Tibial nerve (tissue), 4 donors: ENCODE data around the gene MYH11. TPM values are rescaled to one million over a fixed set of nuclear protein-coding genes. Genes with fewer than 3 reads are reported as not detected.

Experiments used
- DNase-seq, 2 donors: peaks; one replicate each; pipeline ENCODE4 v3.0.0-alpha.2; 2019; ENCODE audit warnings: low spot score in 2 of 2
- H3K27ac ChIP-seq, 4 donors: fragments of 200-600 bp; sonication (generic) in 3 of 4; one replicate each; pipeline ENCODE4 v1.5.1; 2017 to 2019; ENCODE audit warnings: mild to moderate bottlenecking in 1 of 4
- H3K27me3 ChIP-seq, 2 donors: fragments of 200-600 bp; sonication (generic) in 1 of 2; one replicate each; pipeline versions ENCODE4 v1.5.1 to v1.6.0; 2017 to 2019
- H3K36me3 ChIP-seq, 3 donors: fragments of 200-600 bp; sonication (generic); one replicate each; pipeline ENCODE4 v1.5.1; 2018 to 2019
- H3K4me1 ChIP-seq, 4 donors: fragments of 200-600 bp; sonication (generic) in 3 of 4; one replicate each; pipeline ENCODE4 v1.5.1; 2017 to 2019
- H3K4me3 ChIP-seq, 4 donors: fragments of 200-600 bp; sonication (generic) in 3 of 4; one replicate each; pipeline ENCODE4 v1.5.1; 2017 to 2019; ENCODE audit warnings: mild to moderate bottlenecking in 1 of 4, moderate library complexity in 1 of 4
- H3K9me3 ChIP-seq, 4 donors: fragments of 200-600 bp; sonication (generic) in 3 of 4; one replicate each; pipeline ENCODE4 v1.5.1; 2017 to 2019
- EP300 ChIP-seq, 2 donors: sonication (generic); formaldehyde crosslinking; IDR thresholded peaks; one replicate each; pipeline ENCODE4 v1.6.1; 2017; ENCODE audit warnings: antibody characterized with exemption in 2 of 2, mild to moderate bottlenecking in 1 of 2
- POLR2A ChIP-seq, 2 donors: fragments of 450-650 bp; IDR thresholded peaks; one replicate each; pipeline ENCODE4 v1.6.1; 2017; ENCODE audit warnings: antibody characterized with exemption in 2 of 2, mild to moderate bottlenecking in 2 of 2, moderate library complexity in 2 of 2
- WGBS, 2 donors: methylation state at CpG; one replicate each; pipeline ENCODE4 v1.1.5; 2018; 5-methylcytosine and 5-hydroxymethylcytosine counted together
- total RNA-seq, 4 donors: library from RNA; depleted of rRNA; stranded (reverse); fragments of >200 nt; gene quantifications; one replicate each; pipeline ENCODE4 v1.1.0, GENCODE V29; 2016
- TF ChIP-seq, protein P1 (sequence below), 5 experiments: fragments of 200-600 bp in 3 of 5; fragments of 450-650 bp in 2 of 5; sonication (generic) in 3 of 5; IDR thresholded peaks; one replicate each; pipeline ENCODE4 v1.5.1; 2016 to 2019; ENCODE audit warnings: antibody characterized with exemption in 5 of 5, mild to moderate bottlenecking in 3 of 5, moderate library complexity in 2 of 5

Gene MYH11
- total RNA-seq, 4 donors from 2014 or later = 33.7 to 90.9 (median 71.8) TPM

DNA sequence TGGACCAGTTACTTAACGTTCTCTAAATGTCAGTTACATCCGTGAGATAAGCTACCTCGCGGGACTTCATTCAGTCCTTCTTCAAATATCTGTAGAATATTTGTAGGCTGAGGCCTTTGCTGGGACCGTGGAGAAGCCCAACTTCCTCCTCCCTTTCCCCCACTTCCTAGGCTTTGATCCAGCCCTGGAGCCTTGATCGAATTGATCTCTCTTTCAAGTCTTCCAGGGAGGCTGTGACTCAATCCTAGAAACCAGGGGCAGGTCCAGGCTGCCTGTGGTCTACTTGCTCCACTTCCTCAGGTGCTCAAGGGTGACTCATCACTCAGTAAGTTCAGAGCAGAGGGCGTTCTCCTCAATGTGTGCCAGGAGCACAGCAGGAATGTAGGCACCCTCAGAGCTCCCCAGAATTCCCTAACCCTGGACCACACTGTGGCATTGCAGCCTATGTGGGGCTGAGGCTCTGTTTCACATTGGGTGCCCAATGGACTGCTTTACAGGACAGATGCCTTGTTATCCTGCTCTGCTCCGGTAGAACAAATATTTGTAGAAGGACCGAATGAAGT, 42.8 kb upstream of the MYH11 start:
- Histone ChIP-seq H3K36me3 (no peaks in the 10 kb centered on the region), H3K9me3 (no peaks in the 10 kb centered on the region), H3K4me1 (no peaks in the 10 kb centered on the region), H3K27me3 (no peaks in the 10 kb centered on the region), H3K27ac (no peak overlapping the region), H3K4me3 (no peak overlapping the region)
- TF ChIP-seq POLR2A (IDR thresholded peaks at IDR 0.05) (no peak), EP300 (IDR thresholded peaks at IDR 0.05) (no peak)
- TF ChIP-seq, protein P1, sequence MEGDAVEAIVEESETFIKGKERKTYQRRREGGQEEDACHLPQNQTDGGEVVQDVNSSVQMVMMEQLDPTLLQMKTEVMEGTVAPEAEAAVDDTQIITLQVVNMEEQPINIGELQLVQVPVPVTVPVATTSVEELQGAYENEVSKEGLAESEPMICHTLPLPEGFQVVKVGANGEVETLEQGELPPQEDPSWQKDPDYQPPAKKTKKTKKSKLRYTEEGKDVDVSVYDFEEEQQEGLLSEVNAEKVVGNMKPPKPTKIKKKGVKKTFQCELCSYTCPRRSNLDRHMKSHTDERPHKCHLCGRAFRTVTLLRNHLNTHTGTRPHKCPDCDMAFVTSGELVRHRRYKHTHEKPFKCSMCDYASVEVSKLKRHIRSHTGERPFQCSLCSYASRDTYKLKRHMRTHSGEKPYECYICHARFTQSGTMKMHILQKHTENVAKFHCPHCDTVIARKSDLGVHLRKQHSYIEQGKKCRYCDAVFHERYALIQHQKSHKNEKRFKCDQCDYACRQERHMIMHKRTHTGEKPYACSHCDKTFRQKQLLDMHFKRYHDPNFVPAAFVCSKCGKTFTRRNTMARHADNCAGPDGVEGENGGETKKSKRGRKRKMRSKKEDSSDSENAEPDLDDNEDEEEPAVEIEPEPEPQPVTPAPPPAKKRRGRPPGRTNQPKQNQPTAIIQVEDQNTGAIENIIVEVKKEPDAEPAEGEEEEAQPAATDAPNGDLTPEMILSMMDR (IDR thresholded peaks at IDR 0.05) = no peak
- 64 to 73% methylated on average over 9 of the region's 9 CpGs for WGBS, 2 donors
- no peak for DNase-seq

DNA sequence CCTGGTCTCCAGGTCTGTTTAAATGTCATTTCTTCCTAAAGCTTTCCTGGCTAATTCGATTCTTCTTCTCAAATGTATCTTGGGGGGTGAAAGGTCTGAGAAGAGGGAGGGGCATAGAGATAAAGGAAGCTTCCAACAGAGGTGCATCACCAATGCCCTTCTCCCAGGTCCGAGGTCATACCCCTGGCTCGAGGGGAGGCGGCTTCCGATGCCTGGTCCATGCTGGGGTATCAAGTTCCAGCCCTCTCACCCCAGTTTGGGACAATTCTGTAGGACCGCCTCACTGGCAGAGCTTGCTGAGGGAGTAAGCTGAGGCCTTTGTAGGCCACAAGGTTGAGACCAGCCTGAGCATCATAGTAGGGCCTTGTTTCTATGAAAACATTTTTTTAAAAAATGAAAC, 41.8 kb upstream of the MYH11 start:
- no peaks in the 10 kb centered on the region for H3K36me3 ChIP-seq
- 91 to 92% methylated on average over 6 of the region's 6 CpGs for WGBS, 2 donors
- H3K4me1 ChIP-seq = no peaks in the 10 kb centered on the region
- no peaks in the 10 kb centered on the region for H3K27me3 ChIP-seq
- no peak overlapping the region for H3K4me3 ChIP-seq
- H3K9me3 ChIP-seq = no peaks in the 10 kb centered on the region
- DNase-seq = no peak
- H3K27ac ChIP-seq = no peak overlapping the region
- TF ChIP-seq POLR2A (IDR thresholded peaks at IDR 0.05) (no peak), EP300 (IDR thresholded peaks at IDR 0.05) (no peak)
- TF ChIP-seq, protein P1 (IDR thresholded peaks at IDR 0.05) = no peak

DNA sequence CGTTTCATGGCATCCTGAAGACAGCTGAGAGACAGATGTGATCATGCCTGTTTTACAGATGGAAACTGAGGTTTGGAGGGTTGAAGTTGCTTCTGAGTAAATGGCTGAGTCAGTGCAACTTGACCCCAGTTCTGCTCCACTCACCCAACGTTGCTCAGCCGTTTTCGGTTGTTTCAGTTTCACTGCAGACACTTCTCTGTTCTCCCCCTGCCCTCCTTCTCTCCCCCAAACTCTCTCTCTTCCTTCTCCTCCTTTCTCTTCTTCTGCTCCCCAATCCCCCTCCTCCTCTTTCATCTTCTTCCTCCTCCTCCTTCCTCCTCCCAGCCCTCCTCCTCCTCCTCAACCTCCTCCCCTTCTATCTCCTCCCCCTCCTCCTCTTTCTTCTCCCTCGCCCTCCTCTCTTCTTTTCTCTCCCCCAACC, 41.0 kb upstream of the MYH11 start:
- Histone ChIP-seq H3K27me3 (no peaks in the 10 kb centered on the region), H3K36me3 (no peaks in the 10 kb centered on the region), H3K4me1 (no peaks in the 10 kb centered on the region), H3K9me3 (no peaks in the 10 kb centered on the region), H3K27ac (no peak overlapping the region), H3K4me3 (no peak overlapping the region)
- WGBS, 2 donors = 34 to 41% methylated on average over 5 of the region's 5 CpGs
- no peak for TF ChIP-seq EP300 (IDR thresholded peaks at IDR 0.05)
- no peak for TF ChIP-seq POLR2A (IDR thresholded peaks at IDR 0.05)
- DNase-seq = no peak

DNA sequence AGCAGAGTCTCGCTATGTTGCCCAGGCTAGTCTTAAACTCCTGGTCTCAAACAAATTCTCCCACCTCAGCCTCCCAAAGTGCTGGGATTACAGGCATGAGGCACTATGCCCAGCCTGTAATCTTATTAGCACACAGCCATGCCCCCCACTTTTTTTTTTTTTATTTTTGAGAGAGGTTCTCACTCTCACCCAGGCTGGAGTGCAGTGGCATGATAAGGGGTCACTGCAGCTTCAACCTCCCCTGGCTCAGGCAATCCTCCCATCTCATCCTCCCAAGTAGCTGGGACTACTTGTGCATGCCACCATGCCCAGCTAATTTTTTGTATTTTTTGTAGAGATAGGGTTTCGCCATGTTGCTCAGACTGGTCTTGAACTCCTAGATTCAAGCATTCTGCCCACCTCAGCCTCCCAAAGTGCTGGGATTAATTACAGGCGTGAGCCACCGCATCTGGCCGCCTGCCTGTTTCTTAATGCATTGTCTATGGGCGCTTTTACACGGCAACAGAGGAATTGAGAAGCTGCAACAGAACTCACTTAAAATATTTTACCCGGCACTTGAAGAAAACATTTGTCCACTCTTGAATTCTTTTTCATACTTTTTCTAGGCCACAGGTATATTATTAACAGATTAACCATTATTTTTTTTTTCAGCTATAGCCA, 40.4 kb upstream of the MYH11 start:
- H3K4me3 ChIP-seq = no peak overlapping the region
- H3K4me1 ChIP-seq = no peaks in the 10 kb centered on the region
- no peaks in the 10 kb centered on the region for H3K27me3 ChIP-seq
- no peak overlapping the region for H3K27ac ChIP-seq
- H3K36me3 ChIP-seq = no peaks in the 10 kb centered on the region
- DNase-seq = no peak
- TF ChIP-seq EP300 (IDR thresholded peaks at IDR 0.05) (no peak), POLR2A (IDR thresholded peaks at IDR 0.05) (no peak)
- TF ChIP-seq, protein P1 (IDR thresholded peaks at IDR 0.05) = no peak
- no peaks in the 10 kb centered on the region for H3K9me3 ChIP-seq
- 83 to 88% methylated on average over 8 of the region's 8 CpGs for WGBS, 2 donors

DNA sequence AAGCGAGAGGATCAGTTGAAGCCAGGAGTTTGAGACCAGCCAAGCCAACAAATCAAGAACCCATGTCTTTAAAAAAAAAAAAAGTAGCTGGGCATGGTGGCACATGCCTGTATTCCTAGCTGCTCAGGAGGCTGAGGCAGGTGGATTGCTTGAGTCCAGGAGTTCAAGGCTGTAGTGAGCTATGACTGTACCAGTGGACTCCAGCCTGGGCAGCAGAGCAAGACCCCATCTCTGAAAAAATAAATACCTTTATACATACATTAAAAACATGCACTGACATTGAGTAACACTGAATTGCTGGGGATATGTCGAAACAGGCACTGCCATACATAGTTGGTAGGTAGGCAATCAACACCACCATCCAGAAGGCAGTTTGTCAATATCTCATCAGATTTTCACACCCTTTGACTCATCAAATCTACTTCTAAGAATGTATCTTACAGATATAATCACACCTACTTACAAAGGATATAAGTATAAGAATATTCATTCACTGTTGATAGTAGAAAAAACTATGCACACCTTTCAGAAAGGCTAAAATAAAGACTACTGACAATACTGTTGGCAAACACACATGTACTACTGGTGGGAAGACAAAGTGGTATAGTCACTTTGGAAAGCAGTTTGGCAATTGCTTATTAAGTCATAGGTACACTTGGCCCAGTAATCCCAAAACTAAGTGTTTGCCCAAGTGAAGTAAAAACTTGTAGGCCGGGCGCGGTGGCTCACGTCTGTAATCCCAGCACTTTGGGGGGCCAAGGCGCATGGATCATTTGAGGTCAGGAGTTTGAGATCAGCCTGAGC, 37.9 kb upstream of the MYH11 start:
- Histone ChIP-seq H3K4me3 (no peak overlapping the region), H3K36me3 (no peaks in the 10 kb centered on the region), H3K9me3 (no peaks in the 10 kb centered on the region), H3K4me1 (no peaks in the 10 kb centered on the region), H3K27me3 (no peaks in the 10 kb centered on the region), H3K27ac (no peak overlapping the region)
- 88 to 92% methylated on average over 7 of the region's 7 CpGs for WGBS, 2 donors
- DNase-seq = no peak
- TF ChIP-seq POLR2A (IDR thresholded peaks at IDR 0.05) (no peak), EP300 (IDR thresholded peaks at IDR 0.05) (no peak)
- TF ChIP-seq, protein P1 (IDR thresholded peaks at IDR 0.05) = no peak
